Prostate gland (tissue), 2 donors: Measurements from ENCODE around the gene RPUSD2.

Experiments used
- CTCF ChIP-seq, 4 experiments: fragments of 200-600 bp in 2 of 4; fragments of 450-650 bp in 2 of 4; sonication (generic) in 2 of 4; IDR thresholded peaks; 1 replicate in 3 of 4; 2 replicates in 1 of 4; pipeline ENCODE4 v1.5.1; 2016 to 2019; ENCODE audit warnings: antibody characterized with exemption in 4 of 4, mild to moderate bottlenecking in 2 of 4, moderate library complexity in 2 of 4
- POLR2A ChIP-seq: fragments of 450-650 bp; IDR thresholded peaks from one replicate; pipeline ENCODE4 v1.6.1; 2016; ENCODE audit warnings: antibody characterized with exemption, mild to moderate bottlenecking
- POLR2AphosphoS5 ChIP-seq: sonication (generic); formaldehyde crosslinking; IDR thresholded peaks from one replicate; pipeline ENCODE4 v1.6.1; 2017; ENCODE audit warnings: antibody characterized with exemption

GRCh38 chr15:40590667-40591050, 21.6 kb downstream of the RPUSD2 start:
- TF ChIP-seq POLR2A (no peak), CTCF (IDR thresholded peaks at IDR 0.05) (no peak), POLR2AphosphoS5 (no peak)
